Activated naive CD8-positive, alpha-beta T cell treated with anti-CD3 and anti-CD28 coated beads for 36 hours (primary cell): ENCODE results near the gene SPOCD1. TPM values are rescaled to one million over a fixed set of nuclear protein-coding genes. Genes with fewer than 3 reads are reported as not detected.

ENCODE experiments used
- DNase-seq: peaks from one replicate; pipeline ENCODE4 v3.0.0; 2021
- H3K27ac Mint-ChIP-seq: one replicate; pipeline ENCODE4 v1.8.0; 2022; ENCODE audit warnings: mild to moderate bottlenecking, moderate library complexity, mixed read lengths
- H3K27me3 Mint-ChIP-seq: one replicate; pipeline ENCODE4 v1.8.0; 2022; ENCODE audit warnings: mild to moderate bottlenecking, mixed read lengths
- H3K36me3 Mint-ChIP-seq: one replicate; pipeline ENCODE4 v1.8.0; 2021; ENCODE audit warnings: mild to moderate bottlenecking, mixed read lengths
- H3K4me1 Mint-ChIP-seq: one replicate; pipeline ENCODE4 v1.8.0; 2021; ENCODE audit warnings: mixed read lengths
- H3K4me3 Mint-ChIP-seq: one replicate; pipeline ENCODE4 v1.8.0; 2022; ENCODE audit warnings: mild to moderate bottlenecking, moderate library complexity, mixed read lengths
- H3K9me3 Mint-ChIP-seq: one replicate; pipeline ENCODE4 v1.8.0; 2022; ENCODE audit warnings: mixed read lengths
- total RNA-seq, 2 experiments: library from RNA; stranded (reverse); gene quantifications; one replicate each; pipeline ENCODE4 v1.2.3, GENCODE V29; 2021

Gene SPOCD1
- total RNA-seq, 2 experiments from 2014 or later, result not detected

DNA sequence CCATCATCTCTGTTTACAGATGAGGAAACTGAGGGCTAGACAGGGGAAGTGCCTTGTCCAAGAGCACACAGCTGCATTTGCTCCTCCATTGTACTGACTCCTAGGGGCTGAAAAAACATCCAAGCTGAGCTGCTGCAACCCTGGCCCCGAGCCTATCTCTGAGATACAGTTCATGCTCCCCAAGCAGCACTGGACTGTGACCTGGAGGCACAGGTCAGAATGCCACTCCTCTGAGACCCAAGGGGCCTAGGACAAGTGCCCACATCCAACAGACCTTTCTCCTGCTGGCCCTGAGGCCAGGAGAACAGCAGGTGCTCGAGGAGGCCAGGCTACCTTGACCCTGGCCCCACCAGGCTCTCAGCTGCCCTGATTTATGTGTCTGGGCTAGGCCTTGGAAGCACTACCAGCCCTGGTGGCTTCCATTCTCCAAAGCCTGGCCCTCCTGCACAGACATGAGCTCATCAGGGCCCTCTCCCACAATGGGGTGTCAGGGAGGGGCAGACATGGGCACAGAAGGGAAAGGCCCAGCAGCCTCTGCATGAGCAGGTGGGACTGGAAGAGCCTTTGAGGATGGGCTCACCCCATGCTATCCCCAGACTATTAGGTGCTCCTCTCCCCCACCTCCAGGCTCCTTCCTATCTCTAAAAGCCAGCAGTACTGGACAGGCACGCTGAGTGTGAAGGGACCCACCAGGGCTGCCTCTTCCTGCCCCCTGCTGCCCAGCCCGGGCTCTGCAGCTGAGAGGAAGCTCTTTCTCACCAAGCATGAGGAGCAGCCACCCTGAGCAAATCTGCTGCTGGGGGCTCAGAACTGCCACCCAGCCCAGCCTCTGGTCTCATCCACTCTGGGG is 70.5 kb downstream of the SPOCD1 start:
- Mint-ChIP-seq H3K4me3 (no peak overlapping the region), H3K27ac (no peak overlapping the region), H3K9me3 (no peaks in the 10 kb centered on the region), H3K36me3 (no peaks in the 10 kb centered on the region), H3K4me1 (peaks cover 4% of the 10 kb centered on the region), H3K27me3 (peaks cover 5% of the 10 kb centered on the region)
- DNase-seq, result peak; percentile 64

DNA sequence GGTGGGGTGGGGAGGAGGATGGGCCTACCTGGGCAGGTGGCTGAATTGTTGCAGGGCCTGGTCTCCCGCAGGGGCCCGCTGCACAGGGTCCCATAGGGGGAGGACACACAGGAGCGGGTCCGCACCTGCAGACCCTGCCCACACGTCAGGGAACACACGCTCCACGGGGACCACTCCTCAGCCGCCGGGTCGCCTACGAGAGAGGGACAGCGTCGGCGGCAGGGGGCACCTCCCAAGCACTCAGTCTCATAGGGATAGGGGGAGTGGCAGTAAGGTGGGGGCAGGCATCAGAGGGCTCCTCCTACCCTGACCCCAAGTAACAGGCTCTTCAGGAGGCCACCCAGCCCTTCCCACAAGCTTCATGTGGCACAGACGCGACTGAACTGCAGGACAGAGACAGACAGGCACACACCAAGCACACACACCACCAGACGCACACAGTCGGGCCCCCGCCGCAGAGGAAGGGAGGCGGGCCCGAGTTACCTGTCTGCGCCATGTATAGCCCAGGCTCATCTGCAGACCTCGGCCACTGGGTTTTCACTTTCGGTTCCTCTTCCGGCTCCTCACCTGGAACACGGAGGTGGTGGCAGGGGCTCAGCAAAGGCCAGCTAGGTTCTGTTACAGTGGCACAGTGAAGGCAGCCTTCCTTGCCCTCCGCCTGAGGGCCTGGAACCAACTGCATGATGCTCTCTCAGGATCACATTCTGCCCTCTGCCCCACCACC is 71.5 kb downstream of the SPOCD1 start:
- Mint-ChIP-seq H3K36me3 (no peaks in the 10 kb centered on the region), H3K27me3 (peaks cover 5% of the 10 kb centered on the region), H3K4me3 (no peak overlapping the region), H3K4me1 (peaks cover 6% of the 10 kb centered on the region), H3K9me3 (no peaks in the 10 kb centered on the region), H3K27ac (no peak overlapping the region)
- DNase-seq, result no peak

DNA sequence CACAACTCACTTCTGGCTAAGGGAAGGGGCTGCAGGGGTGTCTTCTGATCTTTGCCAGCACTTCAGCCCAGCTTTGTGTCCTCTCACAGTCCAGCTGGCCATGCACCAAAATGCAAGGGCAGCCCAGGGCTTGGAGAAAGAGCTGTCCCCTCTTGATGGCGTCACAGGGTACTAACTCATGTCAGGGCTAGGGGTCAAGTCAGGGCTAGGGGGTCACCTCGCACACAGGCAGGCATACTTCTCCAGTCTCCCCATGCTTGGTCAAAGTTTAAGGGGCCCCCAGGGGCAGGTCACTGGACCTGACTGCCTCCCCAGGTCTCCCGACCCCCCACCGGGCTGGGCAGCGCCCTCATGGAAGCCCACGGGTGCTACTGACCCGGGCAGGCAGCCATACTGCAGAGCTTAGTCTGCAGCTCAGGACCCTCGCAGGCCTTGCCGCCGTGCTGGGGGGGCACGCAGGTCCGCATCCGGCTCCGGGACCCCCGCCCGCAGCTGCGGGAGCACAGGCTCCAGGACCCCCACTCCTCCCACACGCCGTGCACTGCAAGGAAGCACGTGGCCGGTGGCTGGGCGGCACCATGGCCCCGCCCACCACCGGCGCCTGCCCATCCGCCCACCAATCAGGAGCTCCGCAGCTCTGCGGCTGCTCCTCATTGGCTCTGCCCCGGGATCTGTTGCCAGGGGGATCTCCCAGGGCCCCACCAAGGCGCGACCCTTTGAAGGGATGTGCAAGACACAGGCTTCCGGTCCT is 73.2 kb downstream of the SPOCD1 start:
- H3K27ac Mint-ChIP-seq, result no peak overlapping the region
- peaks cover 6% of the 10 kb centered on the region for H3K4me1 Mint-ChIP-seq
- H3K36me3 Mint-ChIP-seq, result no peaks in the 10 kb centered on the region
- H3K27me3 Mint-ChIP-seq, result peaks cover 5% of the 10 kb centered on the region
- DNase-seq, result no peak
- H3K4me3 Mint-ChIP-seq, result no peak overlapping the region
- no peaks in the 10 kb centered on the region for H3K9me3 Mint-ChIP-seq

Other genes with a start within 250 kb of the SPOCD1 start
- gene TINAGL1, start 239.5 kb downstream of the SPOCD1 start, total RNA-seq, result not detected
- gene HCRTR1, start 198.3 kb downstream of the SPOCD1 start, total RNA-seq, result not detected
- 10 to 100 TPM; 61.4 to 61.6 TPM for gene PEF1, start 171.1 kb downstream of the SPOCD1 start, total RNA-seq
- under 1 TPM; 0.36 to 0.93 TPM for gene COL16A1, start 112.0 kb downstream of the SPOCD1 start, total RNA-seq
- gene ADGRB2, start 51.7 kb downstream of the SPOCD1 start, total RNA-seq, result under 1 TPM; 0.08 to 0.18 TPM
- 100 to 1,000 TPM; 342 to 357 TPM for gene PTP4A2, start 122.3 kb upstream of the SPOCD1 start, total RNA-seq
- 100 to 1,000 TPM; 221 to 222 TPM for gene KHDRBS1, start 197.8 kb upstream of the SPOCD1 start, total RNA-seq